Activated CD8-positive, alpha-beta T cell treated with anti-CD3 and anti-CD28 coated beads, Interleukin-2, amount 10 ng/mL, durations not matched to agents 7 days and 5 days (primary cell): Measurements from ENCODE around the gene CARMIL1. TPM values are rescaled to one million over a fixed set of nuclear protein-coding genes. Genes with fewer than 3 reads are reported as not detected.

Source experiments
- ATAC-seq: fragments of 150-1000 bp; cut with Tn5 transposase; one replicate; pipeline ENCODE4 v1.10.0; 2021; ENCODE audit warnings: moderate library complexity
- CTCF ChIA-PET: fragments of 350-600 bp; sonication (Branson Sonifier 250); formaldehyde crosslinking; loops from one replicate; lab custom pipeline; 2021; ENCODE audit warnings: antibody characterized with exemption; lab: Charles Lee
- POLR2A ChIA-PET: fragments of 350-600 bp; sonication (Branson Sonifier 250); formaldehyde crosslinking; loops from one replicate; lab custom pipeline; 2021; ENCODE audit warnings: antibody characterized with exemption; lab: Charles Lee
- DNase-seq: peaks from one replicate; pipeline ENCODE4 v3.0.0-alpha.2; 2020
- H3K27ac Mint-ChIP-seq: one replicate; pipeline ENCODE4 v1.8.0; 2021; ENCODE audit warnings: mild to moderate bottlenecking, mixed read lengths
- H3K27me3 Mint-ChIP-seq: one replicate; pipeline ENCODE4 v1.8.0; 2021; ENCODE audit warnings: low read depth, mixed read lengths
- H3K36me3 Mint-ChIP-seq: one replicate; pipeline ENCODE4 v1.8.0; 2021; ENCODE audit warnings: low read depth, mixed read lengths
- H3K4me1 Mint-ChIP-seq: one replicate; pipeline ENCODE4 v1.8.0; 2021; ENCODE audit warnings: low read depth, mixed read lengths
- H3K4me3 Mint-ChIP-seq: one replicate; pipeline ENCODE4 v1.8.0; 2021; ENCODE audit warnings: mild to moderate bottlenecking, mixed read lengths
- H3K9me3 Mint-ChIP-seq: one replicate; pipeline ENCODE4 v1.8.0; 2022; ENCODE audit warnings: mixed read lengths; ENCODE audit not compliant: insufficient read depth
- total RNA-seq, 2 experiments: library from RNA; stranded (reverse); gene quantifications; one replicate each; pipeline ENCODE4 v1.2.3, GENCODE V29; 2021

Gene CARMIL1
- total RNA-seq, 2 experiments from 2014 or later: 4.6 to 4.8 TPM

GRCh38 chr6:25463441-25463840 is 184.3 kb downstream of the CARMIL1 start:
- Mint-ChIP-seq H3K27me3 (no peaks in the 10 kb centered on the region), H3K36me3 (no peaks in the 10 kb centered on the region), H3K9me3 (no peaks in the 10 kb centered on the region), H3K4me1 (no peaks in the 10 kb centered on the region), H3K27ac (no peak overlapping the region), H3K4me3 (no peak overlapping the region)
- ChIA-PET CTCF (no interaction called here), POLR2A (no interaction called here)
- no peak for DNase-seq
- ATAC-seq: no peak

GRCh38 chr6:25464225-25464624 is 185.1 kb downstream of the CARMIL1 start:
- Mint-ChIP-seq H3K4me3 (no peak overlapping the region), H3K4me1 (no peaks in the 10 kb centered on the region), H3K36me3 (no peaks in the 10 kb centered on the region), H3K9me3 (no peaks in the 10 kb centered on the region), H3K27me3 (no peaks in the 10 kb centered on the region), H3K27ac (no peak overlapping the region)
- ATAC-seq: no peak
- no peak for DNase-seq
- POLR2A ChIA-PET: no interaction called here
- CTCF ChIA-PET: interaction anchor here (1.5 kb wide), 1 partner anchor 198 kb away, joined by 5 read pairs; no protein-coding TSS in a partner anchor

- H3K36me3 Mint-ChIP-seq: no peaks in the 10 kb centered on the region
- POLR2A ChIA-PET: no interaction called here
- no peaks in the 10 kb centered on the region for H3K27me3 Mint-ChIP-seq
- no peaks in the 10 kb centered on the region for H3K4me1 Mint-ChIP-seq
- no peak for ATAC-seq
- no peaks in the 10 kb centered on the region for H3K9me3 Mint-ChIP-seq
- no peak overlapping the region for H3K27ac Mint-ChIP-seq
- CTCF ChIA-PET: no interaction called here
- DNase-seq: no peak
- H3K4me3 Mint-ChIP-seq: no peak overlapping the region
Measured at GRCh38 chr6:25465941-25466340, 186.8 kb downstream of the CARMIL1 start.

GRCh38 chr6:25468881-25469280 is 189.7 kb downstream of the CARMIL1 start:
- POLR2A ChIA-PET: no interaction called here
- Mint-ChIP-seq H3K4me3 (no peak overlapping the region), H3K27me3 (no peaks in the 10 kb centered on the region), H3K27ac (no peak overlapping the region), H3K4me1 (no peaks in the 10 kb centered on the region), H3K36me3 (no peaks in the 10 kb centered on the region), H3K9me3 (no peaks in the 10 kb centered on the region)
- DNase-seq (no peak), ATAC-seq (no peak)
- CTCF ChIA-PET: no interaction called here

GRCh38 chr6:25469797-25470388 is 190.7 kb downstream of the CARMIL1 start:
- no peaks in the 10 kb centered on the region for H3K9me3 Mint-ChIP-seq
- ATAC-seq (no peak), DNase-seq (no peak)
- H3K27me3 Mint-ChIP-seq: no peaks in the 10 kb centered on the region
- H3K27ac Mint-ChIP-seq: no peak overlapping the region
- H3K36me3 Mint-ChIP-seq: no peaks in the 10 kb centered on the region
- ChIA-PET CTCF (interaction anchor here (0.8 to 1.9 kb wide), 3 partner anchors 20 to 204 kb away, joined by 3 to 11 read pairs (median 3); partner anchors contain the start of gene CARMIL1), POLR2A (no interaction called here)
- no peak overlapping the region for H3K4me3 Mint-ChIP-seq
- H3K4me1 Mint-ChIP-seq: no peaks in the 10 kb centered on the region

GRCh38 chr6:25472306-25472705 is 193.1 kb downstream of the CARMIL1 start:
- Mint-ChIP-seq H3K27ac (no peak overlapping the region), H3K27me3 (no peaks in the 10 kb centered on the region), H3K9me3 (no peaks in the 10 kb centered on the region), H3K4me3 (no peak overlapping the region), H3K36me3 (no peaks in the 10 kb centered on the region), H3K4me1 (no peaks in the 10 kb centered on the region)
- CTCF ChIA-PET: interaction anchor here (0.6 to 1.2 kb wide), 5 partner anchors 26 to 105 kb away, joined by 3 to 4 read pairs (median 3); no protein-coding TSS in a partner anchor
- POLR2A ChIA-PET: no interaction called here
- ATAC-seq (no peak), DNase-seq (no peak)

- DNase-seq (no peak), ATAC-seq (no peak)
- Mint-ChIP-seq H3K27me3 (no peaks in the 10 kb centered on the region), H3K4me3 (no peak overlapping the region), H3K27ac (no peak overlapping the region), H3K9me3 (no peaks in the 10 kb centered on the region), H3K36me3 (no peaks in the 10 kb centered on the region), H3K4me1 (no peaks in the 10 kb centered on the region)
- POLR2A ChIA-PET: no interaction called here
- CTCF ChIA-PET: interaction anchor here (0.6 to 1.2 kb wide), 6 partner anchors 27 to 208 kb away, joined by 3 to 4 read pairs (median 3); no protein-coding TSS in a partner anchor
Measured at GRCh38 chr6:25472906-25473305, 193.7 kb downstream of the CARMIL1 start.

GRCh38 chr6:25473447-25473846 is 194.3 kb downstream of the CARMIL1 start:
- ATAC-seq (no peak), DNase-seq (no peak)
- Mint-ChIP-seq H3K4me3 (no peak overlapping the region), H3K27me3 (no peaks in the 10 kb centered on the region), H3K9me3 (no peaks in the 10 kb centered on the region), H3K36me3 (no peaks in the 10 kb centered on the region), H3K27ac (no peak overlapping the region), H3K4me1 (no peaks in the 10 kb centered on the region)
- POLR2A ChIA-PET: no interaction called here
- CTCF ChIA-PET: interaction anchor here (1.1 kb wide), 1 partner anchor 208 kb away, joined by 3 read pairs; no protein-coding TSS in a partner anchor

GRCh38 chr6:25476126-25476525 is 197.0 kb downstream of the CARMIL1 start:
- H3K9me3 Mint-ChIP-seq: no peaks in the 10 kb centered on the region
- CTCF ChIA-PET: interaction anchor here (1.4 to 2.2 kb wide), 2 partner anchors 14 to 197 kb away, joined by 3 to 6 read pairs; partner anchors contain the start of gene CARMIL1
- no peak for ATAC-seq

GRCh38 chr6:25477006-25477590 is 197.9 kb downstream of the CARMIL1 start:
- no peaks in the 10 kb centered on the region for H3K4me1 Mint-ChIP-seq
- no peaks in the 10 kb centered on the region for H3K36me3 Mint-ChIP-seq
- H3K27me3 Mint-ChIP-seq: no peaks in the 10 kb centered on the region
- DNase-seq: no peak
- CTCF ChIA-PET: interaction anchor here (0.9 to 2.2 kb wide), 3 partner anchors 13 to 254 kb away, joined by 3 to 6 read pairs (median 3); partner anchors contain the start of gene CARMIL1
- H3K4me3 Mint-ChIP-seq: no peak overlapping the region
- no peaks in the 10 kb centered on the region for H3K9me3 Mint-ChIP-seq
- H3K27ac Mint-ChIP-seq: no peak overlapping the region
- POLR2A ChIA-PET: no interaction called here
- ATAC-seq: no peak

More at GRCh38 chr6:25476126-25476525, 197.0 kb downstream of the CARMIL1 start:
- H3K4me1 Mint-ChIP-seq: no peaks in the 10 kb centered on the region
- no peak overlapping the region for H3K4me3 Mint-ChIP-seq
- POLR2A ChIA-PET: no interaction called here
- H3K36me3 Mint-ChIP-seq: no peaks in the 10 kb centered on the region
- H3K27ac Mint-ChIP-seq: no peak overlapping the region
- no peak for DNase-seq
- no peaks in the 10 kb centered on the region for H3K27me3 Mint-ChIP-seq

- Mint-ChIP-seq H3K36me3 (no peaks in the 10 kb centered on the region), H3K27me3 (no peaks in the 10 kb centered on the region), H3K4me1 (no peaks in the 10 kb centered on the region), H3K27ac (no peak overlapping the region), H3K4me3 (no peak overlapping the region), H3K9me3 (no peaks in the 10 kb centered on the region)
- ChIA-PET POLR2A (no interaction called here), CTCF (interaction anchor here (1.5 kb wide), 1 partner anchor 50 kb away, joined by 3 read pairs; no protein-coding TSS in a partner anchor)
- DNase-seq (no peak), ATAC-seq (no peak)
Measured at GRCh38 chr6:25478973-25479372, 199.8 kb downstream of the CARMIL1 start.

- POLR2A ChIA-PET: no interaction called here
- no peak for ATAC-seq
- no peaks in the 10 kb centered on the region for H3K27me3 Mint-ChIP-seq
- H3K36me3 Mint-ChIP-seq: no peaks in the 10 kb centered on the region
- no peaks in the 10 kb centered on the region for H3K4me1 Mint-ChIP-seq
- H3K9me3 Mint-ChIP-seq: no peaks in the 10 kb centered on the region
- no peak overlapping the region for H3K4me3 Mint-ChIP-seq
- CTCF ChIA-PET: interaction anchor here (1.2 to 2.1 kb wide), 5 partner anchors 9 to 216 kb away, joined by 3 to 7 read pairs (median 3); partner anchors contain the start of gene CARMIL1
- DNase-seq: no peak
- no peak overlapping the region for H3K27ac Mint-ChIP-seq
Measured at GRCh38 chr6:25481267-25481666, 202.1 kb downstream of the CARMIL1 start.
